EL (cell line): ENCODE results near the gene LCE5A.
"Not testable (repeated sequence)": the region's sequence is repeated elsewhere in the genome, so short reads cannot be mapped to it uniquely, and the experiment has no call there.

Source experiments
- DNase-seq: peaks from one replicate; pipeline ENCODE4 v3.0.0-alpha.2; 2016

LCE5A gene

GRCh38 chr1:152517237-152517811 lies 6.7 kb downstream of the LCE5A start:
- DNase-seq = peak; percentile 53

GRCh38 chr1:152519851-152520250 lies 9.2 kb downstream of the LCE5A start:
- no peak for DNase-seq

- DNase-seq = no peak
Observed at GRCh38 chr1:152520561-152521090, 10.0 kb downstream of the LCE5A start.

GRCh38 chr1:152525080-152525641 lies 14.6 kb downstream of the LCE5A start:
- DNase-seq = no peak

GRCh38 chr1:152533327-152533938 lies 22.8 kb downstream of the LCE5A start:
- peak; percentile 55 for DNase-seq

GRCh38 chr1:152535774-152536173 lies 25.2 kb downstream of the LCE5A start:
- DNase-seq = no peak

GRCh38 chr1:152537496-152537895 lies 26.9 kb downstream of the LCE5A start:
- no peak for DNase-seq

DNA sequence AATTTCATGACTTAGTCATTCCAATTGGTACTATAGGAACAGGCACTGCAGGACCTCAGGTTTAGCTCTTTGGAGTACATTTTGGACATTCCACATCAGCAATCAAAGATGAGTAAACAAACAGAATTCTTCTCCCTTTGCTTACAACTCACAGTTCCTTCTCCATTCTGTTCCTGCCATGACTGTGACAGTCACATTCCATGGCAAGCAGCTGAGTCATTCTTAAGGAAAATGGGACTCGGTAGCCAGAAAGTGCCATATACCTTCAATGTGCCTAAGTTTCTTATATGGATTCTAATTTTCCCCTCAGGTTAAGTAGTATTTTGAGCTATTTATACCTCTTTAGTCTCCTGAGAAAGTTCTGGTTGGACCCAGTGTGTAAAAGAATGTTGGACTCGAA lies 29.3 kb downstream of the LCE5A start:
- DNase-seq = no peak

- peak; percentile 21 for DNase-seq
Observed at GRCh38 chr1:152543820-152544219, 33.2 kb downstream of the LCE5A start.

GRCh38 chr1:152546704-152547103 lies 36.1 kb downstream of the LCE5A start:
- no peak for DNase-seq

DNA sequence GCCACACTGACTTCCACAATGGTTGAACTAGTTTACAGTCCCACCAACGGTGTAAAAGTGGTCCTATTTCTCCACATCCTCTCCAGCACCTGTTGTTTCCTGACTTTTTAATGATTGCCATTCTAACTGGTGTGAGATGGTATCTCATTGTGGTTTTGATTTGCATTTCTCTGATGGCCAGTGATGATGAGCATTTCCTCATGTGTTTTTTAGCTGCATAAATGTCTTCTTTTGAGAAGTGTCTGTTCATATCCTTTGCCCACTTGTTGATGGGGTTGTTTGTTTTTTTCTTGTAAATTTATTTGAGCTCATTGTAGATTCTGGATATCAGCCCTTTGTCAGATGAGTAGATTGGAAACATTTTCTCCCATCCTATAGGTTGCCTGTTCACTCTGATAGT lies 37.8 kb downstream of the LCE5A start:
- not testable (repeated sequence) for DNase-seq
